Hepatocyte (in vitro differentiated cells): ENCODE results near the gene B4GALT5.

Source experiments
- CTCF ChIP-seq: fragments of 200-600 bp; sonication (generic); IDR thresholded peaks from 2 replicates; pipeline ENCODE4 v1.5.1; 2016; ENCODE audit warnings: antibody characterized with exemption, mild to moderate bottlenecking; ENCODE audit not compliant: poor library complexity
- EZH2 ChIP-seq: fragments of 200-600 bp; sonication (generic); IDR thresholded peaks from 2 replicates; pipeline ENCODE4 v1.6.1; 2016; ENCODE audit warnings: antibody characterized with exemption, mild to moderate bottlenecking, borderline replicate concordance
- EZH2phosphoT487 ChIP-seq: fragments of 200-600 bp; sonication (generic); IDR thresholded peaks from one replicate; pipeline ENCODE4 v1.6.1; 2018; ENCODE audit warnings: antibody characterized with exemption, mild to moderate bottlenecking, low read depth, moderate library complexity; ENCODE audit not compliant: unreplicated experiment, severe bottlenecking

GRCh38 chr20:49595346-49595745 is 118.3 kb downstream of the B4GALT5 start:
- TF ChIP-seq CTCF (no peak), EZH2 (no peak), EZH2phosphoT487 (no peak)
